GM21825 (cell line): ENCODE data around the gene CXCL14.
"Not testable (repeated sequence)": the region's sequence is repeated elsewhere in the genome, so short reads cannot be mapped to it uniquely, and the experiment has no call there.

Source experiments
- ATAC-seq: cut with Tn5 transposase; IDR thresholded peaks from one replicate; pipeline ENCODE4 v1.9.1; 2021; ENCODE audit warnings: mild to moderate bottlenecking, moderate library complexity; ENCODE audit not compliant: unreplicated experiment

The CXCL14 gene

DNA sequence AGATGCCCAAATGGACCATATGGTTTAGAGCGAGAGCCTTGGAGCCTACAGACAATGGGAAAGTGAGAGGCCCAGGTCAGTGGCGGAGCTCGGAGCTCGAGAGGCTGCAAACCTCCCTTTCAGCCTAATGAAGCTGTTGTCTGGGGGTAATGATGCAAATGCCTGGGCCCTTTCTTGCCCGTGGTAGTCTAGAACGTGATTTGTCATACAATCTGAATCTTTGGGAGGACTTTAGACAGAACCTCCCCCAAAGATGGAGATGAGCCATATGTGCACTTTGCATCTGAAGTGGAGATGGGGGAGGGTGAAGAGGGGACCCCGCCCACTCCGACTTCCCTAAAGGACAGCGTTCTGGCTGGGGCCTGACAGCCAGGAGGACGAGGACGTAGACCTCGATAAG, 32.7 kb downstream of the CXCL14 start:
- no peak for ATAC-seq

- no peak for ATAC-seq
Measured at GRCh38 chr5:135545099-135545498, 33.7 kb downstream of the CXCL14 start.

- ATAC-seq, result no peak
Measured at GRCh38 chr5:135543485-135544304, 35.1 kb downstream of the CXCL14 start.

- ATAC-seq, result no peak
Measured at GRCh38 chr5:135543001-135543484, 35.7 kb downstream of the CXCL14 start.

DNA sequence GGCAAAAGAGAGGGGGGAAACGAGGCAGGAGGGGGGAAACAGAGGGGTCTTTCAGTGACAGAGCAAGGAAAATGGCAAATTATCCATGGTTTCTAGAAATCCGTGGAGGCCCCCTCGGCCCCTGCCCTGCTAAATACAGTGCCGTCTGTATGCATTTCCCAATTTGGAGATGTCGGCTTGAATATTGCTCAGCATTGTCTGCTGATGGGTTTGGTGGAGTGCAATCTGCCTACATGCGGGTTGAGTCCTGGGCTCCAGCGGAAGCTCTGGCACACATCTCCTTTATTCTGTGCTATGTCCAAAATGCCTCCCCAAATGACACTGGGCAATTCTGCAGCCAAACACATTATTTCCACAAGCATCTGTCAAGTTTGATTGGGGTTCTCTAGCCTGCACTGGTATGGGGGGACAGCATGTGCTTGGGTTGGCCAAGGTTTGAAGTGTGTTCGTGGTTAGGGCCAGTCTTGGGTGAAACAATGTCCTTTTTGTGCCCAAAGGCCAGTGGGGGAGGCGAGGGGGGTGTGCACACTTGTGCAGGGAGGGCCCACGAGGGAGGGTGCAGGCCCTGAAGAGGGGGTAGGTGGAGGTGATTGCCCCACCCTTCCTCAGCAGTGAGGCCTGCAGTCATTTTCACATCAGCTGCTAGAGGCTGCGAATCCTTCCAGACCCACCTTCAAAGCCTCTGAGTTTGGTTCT, 36.8 kb downstream of the CXCL14 start:
- no peak for ATAC-seq

GRCh38 chr5:135539430-135540005, 39.3 kb downstream of the CXCL14 start:
- no peak for ATAC-seq

DNA sequence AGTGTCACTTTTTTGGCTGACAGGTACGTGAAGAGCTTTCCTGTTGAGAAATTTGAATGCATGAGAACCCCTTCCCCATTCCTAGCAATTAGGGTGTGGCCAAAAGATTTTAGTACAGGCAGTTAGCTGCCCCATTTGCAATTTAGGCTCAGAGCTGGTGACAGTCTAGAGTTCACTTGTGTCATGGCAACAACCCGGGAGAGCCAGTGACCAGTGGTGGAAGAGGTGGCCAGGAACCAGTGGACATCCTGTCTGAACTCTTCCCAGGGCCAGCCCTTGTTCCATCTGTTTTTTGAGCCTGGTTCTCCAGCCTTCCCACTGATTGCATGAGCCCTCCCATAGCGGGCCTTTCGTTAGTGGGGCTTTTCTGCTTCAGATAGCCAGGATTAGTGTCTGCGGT, 40.5 kb downstream of the CXCL14 start:
- ATAC-seq, result no peak

GRCh38 chr5:135537745-135538144, 41.0 kb downstream of the CXCL14 start:
- no peak for ATAC-seq

- no peak for ATAC-seq
Measured at GRCh38 chr5:135537271-135537670, 41.5 kb downstream of the CXCL14 start.

- ATAC-seq, result no peak
Measured at GRCh38 chr5:135535820-135536801, 42.7 kb downstream of the CXCL14 start, which contains the start of gene NEUROG1. NEUROG1 (minus strand) TSS chr5:135535964; CDS start chr5:135535690, 274 bp downstream.

- ATAC-seq, result no peak
Measured at GRCh38 chr5:135535420-135535819, 43.4 kb downstream of the CXCL14 start.

DNA sequence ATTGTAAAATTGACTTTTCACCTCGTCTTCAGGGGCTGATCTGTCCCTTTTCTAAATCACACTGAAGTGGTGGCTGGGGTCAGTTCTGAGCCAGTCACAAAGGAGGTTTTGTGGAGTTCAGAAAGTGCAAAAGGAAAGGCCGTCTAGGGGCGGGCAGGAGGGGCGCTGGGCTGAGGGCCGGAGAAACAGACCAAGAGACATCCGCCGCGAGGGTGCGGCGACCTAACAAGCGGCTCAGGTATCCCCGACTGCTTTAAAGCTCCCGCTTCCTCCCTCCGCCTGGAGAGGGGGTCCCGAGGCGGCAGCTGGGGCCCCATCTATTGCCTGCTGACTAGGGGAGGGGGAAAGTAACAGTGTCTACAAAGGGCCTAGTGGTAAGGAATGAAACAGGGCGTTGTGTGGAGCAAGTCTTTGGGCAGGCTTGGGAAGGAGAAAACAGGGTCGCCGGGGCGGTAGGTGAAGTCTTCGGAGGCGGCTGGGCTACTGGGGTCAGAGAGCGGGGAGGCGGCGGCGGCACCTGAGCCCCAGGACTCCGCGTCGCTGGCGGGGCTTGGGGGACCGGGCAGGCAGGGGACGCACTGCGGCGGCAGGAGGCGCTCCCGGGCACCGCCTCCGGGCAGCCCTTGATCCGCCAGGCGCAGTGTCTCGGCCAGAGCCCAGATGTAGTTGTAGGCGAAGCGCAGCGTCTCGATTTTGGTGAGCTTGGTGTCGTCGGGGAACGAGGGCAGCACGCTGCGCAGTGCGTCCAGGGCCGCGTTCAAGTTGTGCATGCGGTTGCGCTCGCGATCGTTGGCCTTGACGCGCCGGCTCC, 44.0 kb downstream of the CXCL14 start:
- no peak for ATAC-seq

- ATAC-seq, result no peak
Measured at GRCh38 chr5:135533794-135534193, 45.0 kb downstream of the CXCL14 start.

DNA sequence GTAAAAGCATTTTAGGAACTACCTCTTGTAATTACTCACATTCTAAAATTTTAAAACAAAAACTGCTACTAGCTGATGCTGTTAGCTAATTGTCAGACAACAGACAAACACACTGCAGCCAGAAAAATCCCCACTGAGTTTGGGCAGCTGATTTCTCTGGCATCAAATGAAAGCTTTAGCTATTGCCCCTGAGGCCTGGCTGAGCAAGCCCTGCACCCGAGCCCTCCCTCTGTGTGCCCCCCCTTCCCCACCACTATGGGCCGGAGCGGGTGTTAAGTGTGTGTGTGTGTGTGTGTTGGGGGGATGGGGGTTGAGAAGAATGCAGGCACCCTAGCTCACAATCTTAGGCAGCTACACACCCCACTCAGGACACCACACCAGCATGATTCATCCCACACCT, 45.5 kb downstream of the CXCL14 start:
- no peak for ATAC-seq

- ATAC-seq, result not testable (repeated sequence)
Measured at GRCh38 chr5:135529576-135529975, 49.2 kb downstream of the CXCL14 start.

- ATAC-seq, result no peak
Measured at GRCh38 chr5:135526924-135527323, 51.9 kb downstream of the CXCL14 start.

- no peak for ATAC-seq
Measured at GRCh38 chr5:135521964-135522363, 56.8 kb downstream of the CXCL14 start.
